CD4-positive, alpha-beta T cell treated with Interleukin-15 for 4 hours (primary cell): ENCODE data around the gene MID2.
"Not testable (repeated sequence)": the region's sequence is repeated elsewhere in the genome, so short reads cannot be mapped to it uniquely, and the experiment has no call there.

Source experiments
- DNase-seq: peaks from one replicate; pipeline ENCODE4 v3.0.0-alpha.2; 2020; ENCODE audit warnings: low spot score

The MID2 gene

DNA sequence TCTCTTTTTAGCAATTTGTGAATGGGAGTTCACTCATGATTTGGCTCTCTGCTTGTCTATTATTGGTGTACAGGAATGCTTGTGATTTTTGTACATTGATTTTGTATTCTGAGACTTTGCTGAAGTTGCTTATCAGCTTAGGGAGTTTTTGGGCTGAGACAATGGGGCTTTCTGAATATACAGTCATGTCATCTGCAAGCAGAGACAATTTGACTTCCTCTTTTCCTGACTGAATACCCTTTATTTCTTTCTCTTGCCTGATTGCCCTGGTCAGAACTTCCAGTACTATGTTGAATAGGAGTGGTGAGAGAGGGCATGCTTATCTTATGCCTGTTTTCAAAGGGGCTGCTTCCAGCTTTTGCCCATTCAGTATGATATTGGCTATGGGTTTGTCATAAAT lies 129.7 kb downstream of the MID2 start:
- DNase-seq = not testable (repeated sequence)

DNA sequence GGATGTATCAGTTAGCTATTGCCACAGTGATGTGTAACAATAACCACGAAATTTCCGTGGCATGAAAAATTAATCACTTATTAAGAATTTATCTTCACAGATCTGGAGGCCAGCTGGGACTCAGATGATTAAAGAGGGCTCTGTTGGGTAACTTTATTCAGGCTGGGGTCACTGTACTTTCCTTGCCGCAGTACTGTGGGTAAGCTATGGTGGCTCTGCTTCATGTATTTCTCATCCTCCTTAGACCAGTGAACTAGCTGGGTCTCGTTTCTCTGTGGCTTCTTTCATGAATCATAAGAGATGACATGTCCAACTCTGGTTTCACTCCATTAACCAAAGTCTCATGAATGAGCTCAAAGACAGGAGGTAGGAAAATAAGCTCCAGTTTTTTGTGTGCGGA lies 143.0 kb downstream of the MID2 start:
- no peak for DNase-seq

DNA sequence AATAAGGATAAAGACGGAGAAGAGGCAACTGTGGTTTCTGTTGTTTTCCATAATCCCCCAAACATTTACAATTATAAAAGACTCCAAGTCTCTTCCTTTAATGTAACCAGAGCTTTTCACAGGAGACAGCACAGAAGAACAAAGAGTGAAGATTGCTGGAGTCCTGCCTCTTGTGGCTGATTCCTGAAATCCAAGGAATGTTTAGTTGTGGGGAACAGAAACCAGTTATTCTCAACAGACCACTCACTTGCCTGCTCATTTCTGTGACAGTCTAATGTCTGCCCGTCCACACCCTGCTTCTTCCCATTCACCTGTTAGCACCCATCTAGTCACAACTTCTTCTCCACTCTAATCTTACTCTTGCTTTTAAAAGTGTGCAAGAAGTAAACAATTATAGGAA lies 144.4 kb downstream of the MID2 start:
- DNase-seq = no peak

DNA sequence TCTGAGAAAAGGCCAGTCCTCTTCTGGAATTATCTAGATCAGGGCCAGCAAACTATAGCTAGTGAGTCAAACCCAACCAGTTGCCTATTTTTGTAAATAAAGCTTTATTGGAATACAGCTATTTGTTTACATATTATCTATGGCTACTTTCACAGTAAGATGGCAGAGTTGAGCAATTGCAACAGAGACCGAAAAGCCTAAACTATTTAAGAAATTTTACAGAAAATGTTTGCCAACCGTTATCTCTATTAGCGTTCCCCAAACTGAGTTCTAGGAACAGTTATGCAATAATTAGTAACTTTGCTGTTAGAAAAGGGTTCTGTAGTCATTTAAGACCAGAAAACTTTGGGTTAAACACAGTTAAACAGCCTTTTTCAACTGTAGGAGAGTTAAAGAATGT lies 146.0 kb downstream of the MID2 start:
- DNase-seq = no peak
